Inflammatory macrophage treated with lipopolysaccharide for 4 hours (primary cell): ENCODE results near the gene RHCE.
A peak's percentile ranks its signal among the peaks of the same experiment; 100 is the strongest.
"Not testable (repeated sequence)": the region's sequence is repeated elsewhere in the genome, so short reads cannot be mapped to it uniquely, and the experiment has no call there.

Experiments used
- DNase-seq: peaks from one replicate; pipeline ENCODE4 v3.0.0-alpha.2; 2020

RHCE gene

DNA sequence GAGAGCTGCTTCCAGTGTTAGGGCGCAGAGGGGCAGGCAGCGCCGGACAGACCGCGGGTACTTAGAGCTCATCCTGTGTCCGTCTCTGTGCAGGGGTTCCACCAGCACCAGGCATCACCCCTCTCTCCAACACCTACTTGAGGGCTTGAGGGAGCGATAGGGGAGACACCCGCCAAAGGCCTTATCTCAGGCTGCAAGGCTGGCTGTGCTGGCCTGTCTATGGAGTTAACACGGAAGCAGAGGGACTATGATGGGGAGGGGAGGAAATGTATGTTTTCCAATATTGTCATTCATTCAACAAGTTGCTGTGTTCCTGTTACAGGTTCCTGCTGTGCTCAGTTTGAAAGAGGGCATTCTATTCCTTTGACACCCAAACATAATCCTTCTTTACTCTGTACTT, at the start of gene RHCE:
RHCE (minus strand) TSS at position 111 of the 400 bp plus-strand sequence; CDS start at position 72, 39 bp downstream.
- not testable (repeated sequence) for DNase-seq

- DNase-seq = no peak
These were observed 48.6 kb upstream of the RHCE start for GRCh38 chr1:25469177-25469576.

DNA sequence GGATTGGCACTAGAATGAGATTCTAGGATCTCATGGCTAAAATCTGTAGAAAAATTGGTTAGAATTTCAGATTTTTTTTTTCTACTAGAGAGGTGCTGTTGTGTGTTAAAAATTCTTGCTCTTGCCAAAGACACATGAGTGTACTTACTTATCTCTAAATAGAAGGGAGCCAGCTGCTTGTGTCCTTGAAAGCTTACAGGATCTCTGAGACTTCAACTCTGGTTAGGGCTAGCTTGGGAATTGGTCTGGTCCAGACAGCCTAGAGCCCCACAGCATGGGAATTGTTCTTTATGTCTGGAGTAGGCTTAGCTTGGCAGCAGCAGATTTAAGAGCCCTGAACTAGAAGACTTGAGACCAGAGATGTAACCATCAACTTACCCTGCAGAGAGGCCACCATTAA, 47.4 kb upstream of the RHCE start:
- no peak for DNase-seq

- DNase-seq = no peak
These were observed 47.0 kb upstream of the RHCE start for GRCh38 chr1:25467616-25468015.

GRCh38 chr1:25467193-25467592, 46.6 kb upstream of the RHCE start:
- DNase-seq = no peak

DNA sequence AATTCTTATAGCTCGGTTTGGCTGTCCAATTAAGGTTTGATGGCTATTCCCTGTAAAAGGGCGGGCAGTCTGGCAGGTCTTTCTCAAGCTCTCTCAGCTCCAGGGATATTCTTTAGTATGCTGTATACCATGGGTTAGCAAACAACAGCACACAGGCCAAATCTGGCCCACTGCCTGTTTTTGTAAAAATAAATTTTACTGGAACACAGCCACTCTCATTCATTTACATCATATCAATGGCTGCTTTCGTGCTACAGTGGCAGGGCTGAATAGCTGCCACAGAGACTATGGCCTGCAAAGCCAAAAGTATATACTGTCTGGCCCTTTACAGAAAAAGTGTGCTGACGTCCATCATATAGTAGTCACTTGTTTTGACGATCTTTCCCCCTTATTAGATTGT, 42.1 kb upstream of the RHCE start:
- no peak for DNase-seq

- DNase-seq = peak; percentile 18
These were observed 41.2 kb upstream of the RHCE start for GRCh38 chr1:25461849-25462248.

DNA sequence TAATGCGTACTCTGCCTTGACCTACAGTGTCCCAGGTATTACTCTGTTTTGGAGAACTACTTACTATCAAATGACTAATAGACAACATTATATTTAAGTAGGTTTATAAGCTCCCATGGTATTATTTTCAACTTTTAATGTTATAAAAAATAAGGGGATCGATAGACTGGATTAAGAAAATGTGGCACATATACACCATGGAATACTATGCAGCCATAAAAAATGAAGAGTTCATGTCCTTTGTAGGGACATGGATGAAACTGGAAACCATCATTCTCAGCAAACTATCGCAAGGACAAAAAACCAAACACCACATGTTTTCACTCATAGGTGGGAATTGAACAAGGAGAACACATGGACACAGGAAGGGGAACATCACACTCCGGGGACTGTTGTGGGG, 40.2 kb upstream of the RHCE start:
- DNase-seq = not testable (repeated sequence)

GRCh38 chr1:25460020-25460419, 39.4 kb upstream of the RHCE start:
- no peak for DNase-seq

- DNase-seq = peak; percentile 70
These were observed 38.1 kb upstream of the RHCE start for GRCh38 chr1:25458541-25459298.

GRCh38 chr1:25456502-25456901, 35.9 kb upstream of the RHCE start:
- DNase-seq = peak; percentile 37

DNA sequence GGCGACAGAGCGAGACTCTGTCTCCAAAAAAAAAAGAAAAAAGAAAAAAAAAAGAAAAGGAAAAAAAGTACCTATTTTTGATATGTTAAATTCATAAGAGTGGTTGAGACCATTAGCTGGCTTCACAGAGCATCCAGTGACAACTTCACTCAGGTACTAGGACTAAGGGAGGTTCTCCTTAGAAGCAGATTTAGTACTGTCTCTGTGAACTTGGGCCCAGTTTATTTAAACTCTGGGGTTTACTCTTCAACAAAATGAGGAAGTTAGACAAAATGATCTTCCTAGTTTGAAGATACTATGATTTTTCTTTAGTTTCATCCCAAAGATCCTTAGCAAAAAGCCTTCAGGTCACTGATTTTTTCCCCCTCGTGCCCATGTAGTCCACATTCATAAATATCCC, 31.3 kb upstream of the RHCE start:
- no peak for DNase-seq

DNA sequence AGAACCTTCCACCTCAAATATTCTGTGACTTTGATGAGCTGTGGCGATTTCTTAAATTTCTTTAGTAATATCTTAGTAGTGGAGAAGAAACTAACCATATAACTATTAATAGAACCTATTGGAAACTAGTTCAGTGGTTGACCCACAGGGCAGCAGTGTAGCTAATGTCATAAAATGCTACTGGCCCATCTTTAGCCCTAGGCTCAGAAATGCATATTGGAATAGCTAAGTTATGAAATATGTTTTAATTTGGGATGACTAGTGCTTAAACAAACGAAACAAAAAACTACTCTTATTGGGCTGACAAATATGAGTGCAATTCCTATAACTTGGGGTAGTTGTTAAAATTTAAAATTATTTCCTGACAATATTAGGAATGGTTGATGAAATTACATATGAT, 30.3 kb upstream of the RHCE start:
- no peak for DNase-seq

GRCh38 chr1:25447547-25447946, 26.9 kb upstream of the RHCE start:
- DNase-seq = no peak

DNA sequence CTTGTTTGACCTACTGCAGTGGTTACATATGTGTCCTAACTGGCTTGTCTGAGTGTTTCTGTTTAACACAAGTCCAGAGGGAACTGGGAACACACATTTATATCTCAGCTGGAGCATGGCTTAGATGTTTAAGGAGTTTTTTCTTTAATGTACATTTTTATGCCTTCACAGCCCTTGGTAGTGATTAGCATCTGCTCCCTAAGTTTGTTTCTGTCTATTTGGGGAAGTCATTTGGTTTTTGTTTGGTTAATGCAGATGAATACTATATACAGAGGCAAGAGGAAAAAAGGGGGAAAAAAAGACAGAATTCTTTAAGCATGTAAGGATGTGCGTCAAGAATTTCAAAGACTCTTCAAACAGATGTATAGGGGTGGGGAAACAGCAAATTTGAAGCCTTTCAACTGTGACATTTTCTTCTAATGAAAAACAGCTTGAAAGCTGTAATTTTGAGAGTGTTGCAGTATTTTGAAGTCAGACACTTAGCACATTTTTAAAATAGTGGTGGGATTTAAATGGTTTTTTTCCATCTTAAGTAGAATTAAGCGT, 25.4 kb upstream of the RHCE start:
- DNase-seq = no peak

- not testable (repeated sequence) for DNase-seq
These were observed 24.0 kb upstream of the RHCE start for GRCh38 chr1:25444604-25445003.

GRCh38 chr1:25443030-25443699, 22.5 kb upstream of the RHCE start:
- DNase-seq = no peak

DNA sequence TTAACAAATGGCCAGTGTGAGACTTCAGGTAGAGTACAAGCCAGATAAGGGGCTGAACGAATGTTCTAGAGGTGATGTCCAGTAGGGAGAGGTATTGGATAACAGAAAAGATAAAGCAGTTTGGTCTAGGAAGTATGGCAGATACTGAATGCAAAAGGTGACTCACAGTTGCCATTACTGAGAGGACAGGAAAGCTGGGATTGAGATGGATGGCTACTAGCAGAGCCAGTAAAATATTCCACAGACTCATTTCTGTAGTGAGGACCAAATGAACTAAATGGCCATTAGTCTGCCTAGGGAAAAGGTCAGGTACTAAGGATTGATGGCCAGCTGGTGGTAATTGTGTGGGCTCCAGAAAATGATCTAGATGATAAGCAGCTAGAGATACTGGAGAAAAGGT, 21.6 kb upstream of the RHCE start:
- DNase-seq = no peak

- DNase-seq = no peak
These were observed 18.7 kb upstream of the RHCE start for GRCh38 chr1:25439287-25439686.

DNA sequence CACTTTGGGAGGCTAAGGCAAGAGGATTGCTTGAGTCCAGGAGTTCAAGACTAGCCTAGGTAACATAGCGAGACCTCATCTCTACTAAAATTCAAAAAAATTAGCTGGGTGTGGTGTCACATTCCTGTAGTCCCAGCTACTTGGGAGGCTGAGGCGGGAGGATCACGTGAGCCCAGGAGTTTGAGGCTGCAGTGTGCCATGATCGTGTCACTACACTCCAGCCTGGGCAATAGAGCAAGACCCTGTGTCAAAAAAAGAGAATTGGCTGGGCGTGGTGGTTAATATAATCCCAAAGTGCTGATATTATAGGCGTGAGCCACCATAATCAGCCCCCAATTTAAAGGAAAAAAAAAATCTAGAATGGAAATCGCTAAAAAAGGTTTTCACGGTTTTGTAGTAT, 17.0 kb upstream of the RHCE start:
- DNase-seq = no peak

- peak; percentile 62 for DNase-seq
These were observed 14.9 kb upstream of the RHCE start for GRCh38 chr1:25435397-25436108.

GRCh38 chr1:25433389-25434186, 13.0 kb upstream of the RHCE start:
- DNase-seq = no peak
